Osteoblast (primary cell): Measurements from ENCODE around the gene UQCC5. TPM values are rescaled to one million over a fixed set of nuclear protein-coding genes. Genes with fewer than 3 reads are reported as not detected.

Experiments used
- DNase-seq: peaks from one replicate; pipeline ENCODE4 v3.0.0; 2011; ENCODE audit warnings: low spot score, mixed read lengths; ENCODE audit not compliant: insufficient read length; ENCODE audit errors: missing footprints
- H2AFZ ChIP-seq: 2 replicates; pipeline ENCODE4 v1.6.0; 2011; ENCODE audit warnings: mild to moderate bottlenecking, low read length
- H3K27ac ChIP-seq: 2 replicates; pipeline ENCODE4 v1.5.1; 2011; ENCODE audit warnings: mild to moderate bottlenecking, low read depth, low read length, moderate library complexity
- H3K27me3 ChIP-seq: 2 replicates; pipeline ENCODE4 v1.6.0; 2012; ENCODE audit warnings: mild to moderate bottlenecking, control low read depth, inconsistent platforms, low read length, moderate library complexity; ENCODE audit not compliant: insufficient read depth
- H3K36me3 ChIP-seq: 2 replicates; pipeline ENCODE4 v1.5.1; 2011; ENCODE audit warnings: mild to moderate bottlenecking, low read length, control low read depth, moderate library complexity; ENCODE audit not compliant: insufficient read depth
- H3K4me1 ChIP-seq: 2 replicates; pipeline ENCODE4 v1.5.1; 2011; ENCODE audit warnings: mild to moderate bottlenecking, low read length, control low read depth, moderate library complexity; ENCODE audit not compliant: insufficient read depth
- H3K4me2 ChIP-seq: 2 replicates; pipeline ENCODE4 v1.6.0; 2011; ENCODE audit warnings: mild to moderate bottlenecking, low read length; ENCODE audit not compliant: insufficient read depth
- H3K4me3 ChIP-seq: fragments of 200-600 bp; sonication (generic); 3 replicates; pipeline ENCODE4 v1.5.1; 2012; ENCODE audit warnings: mild to moderate bottlenecking, low read length, inconsistent platforms; ENCODE audit not compliant: insufficient read depth
- H3K79me2 ChIP-seq: 2 replicates; pipeline ENCODE4 v1.6.0; 2012; ENCODE audit warnings: mild to moderate bottlenecking, low read length, control low read depth, inconsistent platforms; ENCODE audit not compliant: insufficient read depth
- H3K9me3 ChIP-seq: 2 replicates; pipeline ENCODE4 v1.5.1; 2011; ENCODE audit warnings: low read depth, low read length, control low read depth
- H4K20me1 ChIP-seq: 2 replicates; pipeline ENCODE4 v1.6.0; 2012; ENCODE audit warnings: mild to moderate bottlenecking, low read length, control low read depth; ENCODE audit not compliant: insufficient read depth
- total RNA-seq: library from RNA; depleted of rRNA; stranded (reverse); fragments of >200 nt; gene quantifications from 2 replicates; pipeline ENCODE4 v1.2.3, GENCODE V29; 2012
- TF ChIP-seq, protein P1 (sequence below): IDR thresholded peaks from 2 replicates; pipeline ENCODE4 v1.5.1; 2011; ENCODE audit warnings: mild to moderate bottlenecking, low read depth, low read length, moderate library complexity; ENCODE audit errors: extremely low read depth

Gene UQCC5, protein sequence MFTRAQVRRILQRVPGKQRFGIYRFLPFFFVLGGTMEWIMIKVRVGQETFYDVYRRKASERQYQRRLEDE
- total RNA-seq, result 6.5 and 8.3 TPM in 2 replicates

DNA sequence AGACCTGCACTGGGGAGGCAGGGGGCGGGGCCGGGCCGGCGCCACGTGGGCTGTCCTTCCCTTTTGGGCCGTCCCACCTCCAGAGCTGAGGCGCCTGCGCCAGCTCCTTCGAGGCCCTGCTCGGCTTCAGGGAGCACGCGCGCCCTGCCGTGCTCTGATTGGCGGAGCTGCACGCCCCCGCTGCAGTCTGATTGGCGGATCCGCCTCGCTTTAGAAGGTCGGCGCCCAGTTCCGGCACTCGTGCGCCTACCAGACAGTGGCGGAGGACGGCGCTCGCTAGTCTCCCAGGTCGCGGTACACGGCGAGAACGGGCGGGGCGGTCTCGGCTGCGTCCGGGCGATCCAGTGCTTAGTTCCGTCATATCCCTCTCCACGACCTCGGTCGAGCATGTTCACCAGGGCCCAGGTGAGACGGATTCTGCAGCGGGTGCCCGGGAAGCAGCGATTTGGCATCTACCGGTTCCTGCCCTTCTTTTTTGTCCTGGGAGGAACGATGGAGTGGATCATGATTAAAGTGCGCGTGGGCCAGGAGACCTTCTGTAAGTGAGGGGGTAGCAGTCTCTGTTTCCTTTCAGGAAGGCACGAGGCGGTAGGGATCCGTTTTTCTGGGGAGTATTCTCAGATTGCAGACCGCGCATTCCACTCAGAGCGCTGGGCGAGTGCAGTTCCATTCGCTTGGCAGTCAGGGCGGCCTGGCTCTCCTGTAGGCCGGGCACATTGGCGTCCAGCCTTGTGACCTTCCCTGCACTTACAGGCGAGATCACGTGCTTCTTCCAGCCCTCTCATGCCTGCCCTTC lies at the start of gene UQCC5:
UQCC5 (plus strand) TSS at position 237 of the 796 bp plus-strand sequence; CDS start at position 388, 151 bp downstream.
- DNase-seq, result peak; percentile 100
- peaks cover 68% of the 10 kb centered on the region for H3K79me2 ChIP-seq
- peak within 1 kb of the TSS; percentile 56 for H2AFZ ChIP-seq

DNA sequence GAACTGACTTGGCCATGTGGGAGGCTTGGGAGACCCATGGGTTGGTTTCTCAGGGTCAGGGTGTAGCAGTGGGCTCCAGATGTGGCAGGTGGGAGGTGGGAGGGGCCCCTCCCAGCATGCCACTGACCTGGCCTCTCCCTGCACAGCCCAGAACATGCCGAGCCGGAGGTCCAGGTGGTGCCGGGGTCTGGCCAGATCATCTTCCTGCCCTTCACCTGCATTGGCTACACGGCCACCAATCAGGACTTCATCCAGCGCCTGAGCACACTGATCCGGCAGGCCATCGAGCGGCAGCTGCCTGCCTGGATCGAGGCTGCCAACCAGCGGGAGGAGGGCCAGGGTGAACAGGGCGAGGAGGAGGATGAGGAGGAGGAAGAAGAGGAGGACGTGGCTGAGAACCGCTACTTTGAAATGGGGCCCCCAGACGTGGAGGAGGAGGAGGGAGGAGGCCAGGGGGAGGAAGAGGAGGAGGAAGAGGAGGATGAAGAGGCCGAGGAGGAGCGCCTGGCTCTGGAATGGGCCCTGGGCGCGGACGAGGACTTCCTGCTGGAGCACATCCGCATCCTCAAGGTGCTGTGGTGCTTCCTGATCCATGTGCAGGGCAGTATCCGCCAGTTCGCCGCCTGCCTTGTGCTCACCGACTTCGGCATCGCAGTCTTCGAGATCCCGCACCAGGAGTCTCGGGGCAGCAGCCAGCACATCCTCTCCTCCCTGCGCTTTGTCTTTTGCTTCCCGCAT lies 49.2 kb upstream of the UQCC5 start:
- peaks cover 13% of the 10 kb centered on the region for H4K20me1 ChIP-seq
- no peaks in the 10 kb centered on the region for H3K27me3 ChIP-seq
- peak; percentile 49 for DNase-seq
- TF ChIP-seq, protein P1, sequence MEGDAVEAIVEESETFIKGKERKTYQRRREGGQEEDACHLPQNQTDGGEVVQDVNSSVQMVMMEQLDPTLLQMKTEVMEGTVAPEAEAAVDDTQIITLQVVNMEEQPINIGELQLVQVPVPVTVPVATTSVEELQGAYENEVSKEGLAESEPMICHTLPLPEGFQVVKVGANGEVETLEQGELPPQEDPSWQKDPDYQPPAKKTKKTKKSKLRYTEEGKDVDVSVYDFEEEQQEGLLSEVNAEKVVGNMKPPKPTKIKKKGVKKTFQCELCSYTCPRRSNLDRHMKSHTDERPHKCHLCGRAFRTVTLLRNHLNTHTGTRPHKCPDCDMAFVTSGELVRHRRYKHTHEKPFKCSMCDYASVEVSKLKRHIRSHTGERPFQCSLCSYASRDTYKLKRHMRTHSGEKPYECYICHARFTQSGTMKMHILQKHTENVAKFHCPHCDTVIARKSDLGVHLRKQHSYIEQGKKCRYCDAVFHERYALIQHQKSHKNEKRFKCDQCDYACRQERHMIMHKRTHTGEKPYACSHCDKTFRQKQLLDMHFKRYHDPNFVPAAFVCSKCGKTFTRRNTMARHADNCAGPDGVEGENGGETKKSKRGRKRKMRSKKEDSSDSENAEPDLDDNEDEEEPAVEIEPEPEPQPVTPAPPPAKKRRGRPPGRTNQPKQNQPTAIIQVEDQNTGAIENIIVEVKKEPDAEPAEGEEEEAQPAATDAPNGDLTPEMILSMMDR, result no peak
- no peak overlapping the region for H3K4me3 ChIP-seq
- no peak overlapping the region for H3K27ac ChIP-seq
- no peaks in the 10 kb centered on the region for H3K4me1 ChIP-seq
- H3K79me2 ChIP-seq, result no peaks in the 10 kb centered on the region
- no peak overlapping the region for H2AFZ ChIP-seq
- H3K9me3 ChIP-seq, result no peaks in the 10 kb centered on the region
- H3K4me2 ChIP-seq, result no peak overlapping the region
- peaks cover 58% of the 10 kb centered on the region for H3K36me3 ChIP-seq

More for the DNA sequence above, at the start of gene UQCC5:
- Histone ChIP-seq H3K4me1 (peaks cover 53% of the 10 kb centered on the region), H4K20me1 (peaks cover 45% of the 10 kb centered on the region), H3K27ac (peak within 1 kb of the TSS; percentile 90), H3K9me3 (no peaks in the 10 kb centered on the region), H3K4me2 (peak within 1 kb of the TSS; percentile 96), H3K27me3 (no peaks in the 10 kb centered on the region), H3K36me3 (peaks cover 21% of the 10 kb centered on the region), H3K4me3 (peak within 1 kb of the TSS; percentile 95)
- TF ChIP-seq, protein P1, result no peak

DNA sequence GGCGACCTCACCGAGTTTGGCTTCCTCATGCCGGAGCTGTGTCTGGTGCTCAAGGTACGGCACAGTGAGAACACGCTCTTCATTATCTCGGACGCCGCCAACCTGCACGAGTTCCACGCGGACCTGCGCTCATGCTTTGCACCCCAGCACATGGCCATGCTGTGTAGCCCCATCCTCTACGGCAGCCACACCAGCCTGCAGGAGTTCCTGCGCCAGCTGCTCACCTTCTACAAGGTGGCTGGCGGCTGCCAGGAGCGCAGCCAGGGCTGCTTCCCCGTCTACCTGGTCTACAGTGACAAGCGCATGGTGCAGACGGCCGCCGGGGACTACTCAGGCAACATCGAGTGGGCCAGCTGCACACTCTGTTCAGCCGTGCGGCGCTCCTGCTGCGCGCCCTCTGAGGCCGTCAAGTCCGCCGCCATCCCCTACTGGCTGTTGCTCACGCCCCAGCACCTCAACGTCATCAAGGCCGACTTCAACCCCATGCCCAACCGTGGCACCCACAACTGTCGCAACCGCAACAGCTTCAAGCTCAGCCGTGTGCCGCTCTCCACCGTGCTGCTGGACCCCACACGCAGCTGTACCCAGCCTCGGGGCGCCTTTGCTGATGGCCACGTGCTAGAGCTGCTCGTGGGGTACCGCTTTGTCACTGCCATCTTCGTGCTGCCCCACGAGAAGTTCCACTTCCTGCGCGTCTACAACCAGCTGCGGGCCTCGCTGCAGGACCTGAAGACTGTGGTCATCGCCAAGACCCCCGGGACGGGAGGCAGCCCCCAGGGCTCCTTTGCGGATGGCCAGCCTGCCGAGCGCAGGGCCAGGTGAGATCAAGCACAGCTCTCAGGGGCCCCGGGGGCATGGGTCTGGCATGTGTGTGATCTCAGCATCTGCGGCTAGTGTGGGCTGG lies 48.4 kb upstream of the UQCC5 start:
- peaks cover 62% of the 10 kb centered on the region for H3K36me3 ChIP-seq
- peaks cover 18% of the 10 kb centered on the region for H4K20me1 ChIP-seq
- no peaks in the 10 kb centered on the region for H3K79me2 ChIP-seq
- no peaks in the 10 kb centered on the region for H3K4me1 ChIP-seq
- H3K27ac ChIP-seq, result no peak overlapping the region
- TF ChIP-seq, protein P1, result no peak
- H3K9me3 ChIP-seq, result no peaks in the 10 kb centered on the region
- H3K4me2 ChIP-seq, result no peak overlapping the region
- H3K27me3 ChIP-seq, result no peaks in the 10 kb centered on the region
- no peak overlapping the region for H2AFZ ChIP-seq
- DNase-seq, result peak; percentile 58
- H3K4me3 ChIP-seq, result no peak overlapping the region
